GM23338 (cell line): ENCODE results near the gene SAMD8. TPM values are rescaled to one million over a fixed set of nuclear protein-coding genes. Genes with fewer than 3 reads are reported as not detected.

ENCODE experiments used
- ATAC-seq: fragments of 200-7000 bp; cut with Tn5 transposase; 3 replicates; pipeline ENCODE4 v1.9.1; 2020
- DNase-seq: peaks from one replicate; pipeline ENCODE4 v3.0.0-alpha.2; 2015; ENCODE audit warnings: low spot score
- H2AFZ ChIP-seq: fragments of 200-600 bp; sonication (generic); 2 replicates; pipeline ENCODE4 v1.8.0; 2016; ENCODE audit warnings: antibody characterized with exemption, mild to moderate bottlenecking, moderate library complexity
- H3F3A ChIP-seq: fragments of 200-600 bp; sonication (generic); replicated peaks from 2 replicates; pipeline ENCODE4 v1.8.0; 2017; ENCODE audit warnings: antibody characterized with exemption, mixed run types, low read depth
- H3K27ac ChIP-seq: fragments of 200-600 bp; sonication (generic); 2 replicates; pipeline ENCODE4 v1.6.1; 2016; ENCODE audit warnings: low read depth
- H3K27me3 ChIP-seq: fragments of 200-600 bp; sonication (generic); 2 replicates; pipeline ENCODE4 v1.8.0; 2016; ENCODE audit warnings: mild to moderate bottlenecking, mixed run types, moderate library complexity; ENCODE audit not compliant: insufficient read depth
- H3K36me3 ChIP-seq: fragments of 200-600 bp; sonication (generic); 2 replicates; pipeline ENCODE4 v1.8.0; 2016; ENCODE audit warnings: mild to moderate bottlenecking; ENCODE audit not compliant: insufficient read depth
- H3K4me1 ChIP-seq: fragments of 200-600 bp; sonication (generic); 2 replicates; pipeline ENCODE4 v1.8.0; 2016; ENCODE audit warnings: mild to moderate bottlenecking, moderate library complexity; ENCODE audit not compliant: insufficient read depth
- H3K4me2 ChIP-seq: fragments of 200-600 bp; sonication (generic); 2 replicates; pipeline ENCODE4 v1.7.1; 2017; ENCODE audit warnings: mixed run types
- H3K4me3 ChIP-seq: fragments of 200-600 bp; sonication (generic); 2 replicates; pipeline ENCODE4 v1.6.1; 2016; ENCODE audit warnings: mixed run types
- H3K79me2 ChIP-seq: fragments of 200-600 bp; sonication (generic); replicated peaks from 2 replicates; pipeline ENCODE4 v1.8.0; 2017; ENCODE audit warnings: mild to moderate bottlenecking; ENCODE audit not compliant: insufficient read depth
- H3K9me2 ChIP-seq: fragments of 200-600 bp; sonication (generic); 2 replicates; pipeline ENCODE4 v1.8.0; 2017; ENCODE audit not compliant: insufficient read depth
- H4K20me1 ChIP-seq: fragments of 200-600 bp; sonication (generic); replicated peaks from 2 replicates; pipeline ENCODE4 v1.8.0; 2017; ENCODE audit warnings: mild to moderate bottlenecking; ENCODE audit not compliant: insufficient read depth
- H3K27ac Mint-ChIP-seq: 2 replicates; pipeline ENCODE4 v1.8.0; 2020; ENCODE audit warnings: inconsistent platforms, mild to moderate bottlenecking, moderate library complexity, mixed read lengths
- H3K27me3 Mint-ChIP-seq: 3 replicates; pipeline ENCODE4 v1.8.0; 2022; ENCODE audit warnings: low read depth, mild to moderate bottlenecking, moderate library complexity, mixed read lengths, inconsistent platforms; ENCODE audit not compliant: insufficient read depth, poor library complexity
- H3K36me3 Mint-ChIP-seq: 3 replicates; pipeline ENCODE4 v1.8.0; 2021; ENCODE audit warnings: low read depth, mild to moderate bottlenecking, inconsistent platforms, moderate library complexity, mixed read lengths
- H3K4me1 Mint-ChIP-seq: 3 replicates; pipeline ENCODE4 v1.8.0; 2020; ENCODE audit warnings: mild to moderate bottlenecking, inconsistent platforms, mixed read lengths
- H3K4me3 Mint-ChIP-seq: 3 replicates; pipeline ENCODE4 v1.8.0; 2021; ENCODE audit warnings: moderate library complexity, mild to moderate bottlenecking, inconsistent platforms, mixed read lengths
- H3K9me3 Mint-ChIP-seq: 3 replicates; pipeline ENCODE4 v1.8.0; 2020; ENCODE audit warnings: moderate library complexity, mild to moderate bottlenecking, inconsistent platforms, mixed read lengths
- CREB1 ChIP-seq: fragments of 250-450 bp; sonication (Bioruptor Pico); IDR thresholded peaks from 2 replicates; pipeline ENCODE4 v1.5.0; 2020; ENCODE audit warnings: low read depth, mild to moderate bottlenecking, moderate library complexity
- EZH2 ChIP-seq: fragments of 200-600 bp; sonication (generic); IDR thresholded peaks from one replicate; pipeline ENCODE4 v1.8.0; 2017; ENCODE audit warnings: antibody characterized with exemption, mild to moderate bottlenecking, low read depth; ENCODE audit not compliant: unreplicated experiment
- EZH2phosphoT487 ChIP-seq: fragments of 200-600 bp; sonication (generic); IDR thresholded peaks from one replicate; pipeline ENCODE4 v1.8.1; 2018; ENCODE audit warnings: antibody characterized with exemption; ENCODE audit not compliant: unreplicated experiment
- JUNB ChIP-seq: IDR thresholded peaks from one replicate; pipeline ENCODE4 v1.6.1; 2016; ENCODE audit warnings: antibody characterized with exemption; ENCODE audit not compliant: unreplicated experiment
- NANOG ChIP-seq: IDR thresholded peaks from 2 replicates; pipeline ENCODE4 v1.6.1; 2016; ENCODE audit warnings: antibody characterized with exemption, borderline replicate concordance
- POLR2AphosphoS5 ChIP-seq: IDR thresholded peaks from 2 replicates; pipeline ENCODE4 v1.6.1; 2016; ENCODE audit warnings: antibody characterized with exemption, low read depth
- STAT1 ChIP-seq: IDR thresholded peaks from one replicate; pipeline ENCODE4 v1.6.1; 2016; ENCODE audit warnings: antibody characterized with exemption; ENCODE audit not compliant: unreplicated experiment
- ZNF114 ChIP-seq: fragments of 250-450 bp; sonication (Bioruptor Pico); IDR thresholded peaks from 2 replicates; pipeline ENCODE4 v1.5.0; 2020; ENCODE audit warnings: mild to moderate bottlenecking, moderate library complexity
- ZNF331 ChIP-seq: fragments of 250-450 bp; sonication (Bioruptor Pico); IDR thresholded peaks from 2 replicates; pipeline ENCODE4 v1.5.0; 2020; ENCODE audit warnings: low read depth, mild to moderate bottlenecking, moderate library complexity
- polyA plus RNA-seq: library from polyadenylated mRNA; unstranded; fragments of >200 nt; fragmentation: Nextera tagmentation; extraction: Ambion mirVana; gene quantifications from 2 replicates; pipeline ENCODE4 v1.2.1, GENCODE V29; 2016
- total RNA-seq: library from RNA; depleted of rRNA; stranded (reverse); fragments of >200 nt; shearing (Covaris generic); gene quantifications from 2 replicates; pipeline ENCODE4 v1.2.3, GENCODE V29; 2014
- TF ChIP-seq, protein P1 (sequence below): IDR thresholded peaks from one replicate; pipeline ENCODE4 v1.6.1; 2018; ENCODE audit warnings: antibody characterized with exemption; ENCODE audit not compliant: unreplicated experiment
- TF ChIP-seq, protein P2 (sequence below): fragments of 250-450 bp; sonication (Bioruptor Pico); IDR thresholded peaks from 2 replicates; pipeline ENCODE4 v1.5.0; 2020; ENCODE audit warnings: mild to moderate bottlenecking, moderate library complexity
- TF ChIP-seq, protein P3 (sequence below), 2 experiments: fragments of 200-600 bp in 1 of 2; sonication (generic) in 1 of 2; conservative IDR thresholded peaks; 2 replicates each; pipeline versions ENCODE4 v1.5.1 to v1.6.1; 2016 to 2017; ENCODE audit warnings: antibody characterized with exemption in 2 of 2, low read depth in 2 of 2, mild to moderate bottlenecking in 2 of 2, moderate library complexity in 1 of 2
- TF ChIP-seq, protein P4 (sequence below): IDR thresholded peaks from 2 replicates; pipeline ENCODE4 v1.6.1; 2016; ENCODE audit warnings: antibody characterized with exemption

Gene SAMD8
- total and polyA plus RNA-seq, 2 experiments from 2014 or later: 7.8 to 28.4 TPM

DNA sequence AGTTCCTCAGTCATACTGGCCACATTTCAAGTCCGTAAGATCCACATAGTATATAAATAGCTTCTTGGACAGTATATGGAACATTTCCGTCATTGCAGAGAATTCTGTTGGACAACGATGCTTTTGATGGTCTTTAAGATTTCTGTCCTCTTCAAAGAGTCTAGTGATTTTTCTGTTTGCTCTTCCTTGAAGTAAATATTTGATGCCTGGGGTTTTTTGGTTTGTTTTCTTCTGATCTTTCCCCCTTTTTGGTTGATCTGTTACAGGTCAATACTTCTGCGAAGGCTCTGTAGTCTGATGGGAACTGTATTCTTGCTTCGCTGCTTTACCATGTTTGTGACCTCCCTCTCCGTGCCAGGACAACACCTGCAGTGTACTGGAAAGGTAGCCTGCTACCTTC, 56.8 kb downstream of the SAMD8 start:
- peak overlapping the region; percentile 32; the same call in 1 of the 2 replicates for H3K27ac ChIP-seq
- no peaks in the 10 kb centered on the region for H3K79me2 ChIP-seq
- Mint-ChIP-seq H3K36me3 (peaks cover 7% of the 10 kb centered on the region; the same call in 2 of the 3 replicates), H3K4me1 (0 out of 3 replicates have a peak, but pooled peaks cover 2% of the 10 kb centered on the region), H3K27me3 (no peaks in the 10 kb centered on the region), H3K4me3 (no peak overlapping the region), H3K9me3 (no peaks in the 10 kb centered on the region), H3K27ac (no peak overlapping the region)
- no peak overlapping the region for H3K4me2 ChIP-seq
- ATAC-seq (no peak), DNase-seq (no peak)
- no peak overlapping the region for H3K4me3 ChIP-seq
- H3K4me1 ChIP-seq: no peaks in the 10 kb centered on the region; the same call in 1 of the 2 replicates
- no peaks in the 10 kb centered on the region for H3F3A ChIP-seq
- H3K9me2 ChIP-seq: no peaks in the 10 kb centered on the region
- TF ChIP-seq, protein P1, sequence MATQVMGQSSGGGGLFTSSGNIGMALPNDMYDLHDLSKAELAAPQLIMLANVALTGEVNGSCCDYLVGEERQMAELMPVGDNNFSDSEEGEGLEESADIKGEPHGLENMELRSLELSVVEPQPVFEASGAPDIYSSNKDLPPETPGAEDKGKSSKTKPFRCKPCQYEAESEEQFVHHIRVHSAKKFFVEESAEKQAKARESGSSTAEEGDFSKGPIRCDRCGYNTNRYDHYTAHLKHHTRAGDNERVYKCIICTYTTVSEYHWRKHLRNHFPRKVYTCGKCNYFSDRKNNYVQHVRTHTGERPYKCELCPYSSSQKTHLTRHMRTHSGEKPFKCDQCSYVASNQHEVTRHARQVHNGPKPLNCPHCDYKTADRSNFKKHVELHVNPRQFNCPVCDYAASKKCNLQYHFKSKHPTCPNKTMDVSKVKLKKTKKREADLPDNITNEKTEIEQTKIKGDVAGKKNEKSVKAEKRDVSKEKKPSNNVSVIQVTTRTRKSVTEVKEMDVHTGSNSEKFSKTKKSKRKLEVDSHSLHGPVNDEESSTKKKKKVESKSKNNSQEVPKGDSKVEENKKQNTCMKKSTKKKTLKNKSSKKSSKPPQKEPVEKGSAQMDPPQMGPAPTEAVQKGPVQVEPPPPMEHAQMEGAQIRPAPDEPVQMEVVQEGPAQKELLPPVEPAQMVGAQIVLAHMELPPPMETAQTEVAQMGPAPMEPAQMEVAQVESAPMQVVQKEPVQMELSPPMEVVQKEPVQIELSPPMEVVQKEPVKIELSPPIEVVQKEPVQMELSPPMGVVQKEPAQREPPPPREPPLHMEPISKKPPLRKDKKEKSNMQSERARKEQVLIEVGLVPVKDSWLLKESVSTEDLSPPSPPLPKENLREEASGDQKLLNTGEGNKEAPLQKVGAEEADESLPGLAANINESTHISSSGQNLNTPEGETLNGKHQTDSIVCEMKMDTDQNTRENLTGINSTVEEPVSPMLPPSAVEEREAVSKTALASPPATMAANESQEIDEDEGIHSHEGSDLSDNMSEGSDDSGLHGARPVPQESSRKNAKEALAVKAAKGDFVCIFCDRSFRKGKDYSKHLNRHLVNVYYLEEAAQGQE: no peak
- TF ChIP-seq POLR2AphosphoS5 (no peak), JUNB (no peak), ZNF114 (CRISPR knock-in tag) (no peak), ZNF331 (CRISPR knock-in tag) (no peak), NANOG (no peak), STAT1 (no peak), EZH2 (no peak), EZH2phosphoT487 (no peak), CREB1 (CRISPR knock-in tag) (no peak)
- TF ChIP-seq, protein P2, sequence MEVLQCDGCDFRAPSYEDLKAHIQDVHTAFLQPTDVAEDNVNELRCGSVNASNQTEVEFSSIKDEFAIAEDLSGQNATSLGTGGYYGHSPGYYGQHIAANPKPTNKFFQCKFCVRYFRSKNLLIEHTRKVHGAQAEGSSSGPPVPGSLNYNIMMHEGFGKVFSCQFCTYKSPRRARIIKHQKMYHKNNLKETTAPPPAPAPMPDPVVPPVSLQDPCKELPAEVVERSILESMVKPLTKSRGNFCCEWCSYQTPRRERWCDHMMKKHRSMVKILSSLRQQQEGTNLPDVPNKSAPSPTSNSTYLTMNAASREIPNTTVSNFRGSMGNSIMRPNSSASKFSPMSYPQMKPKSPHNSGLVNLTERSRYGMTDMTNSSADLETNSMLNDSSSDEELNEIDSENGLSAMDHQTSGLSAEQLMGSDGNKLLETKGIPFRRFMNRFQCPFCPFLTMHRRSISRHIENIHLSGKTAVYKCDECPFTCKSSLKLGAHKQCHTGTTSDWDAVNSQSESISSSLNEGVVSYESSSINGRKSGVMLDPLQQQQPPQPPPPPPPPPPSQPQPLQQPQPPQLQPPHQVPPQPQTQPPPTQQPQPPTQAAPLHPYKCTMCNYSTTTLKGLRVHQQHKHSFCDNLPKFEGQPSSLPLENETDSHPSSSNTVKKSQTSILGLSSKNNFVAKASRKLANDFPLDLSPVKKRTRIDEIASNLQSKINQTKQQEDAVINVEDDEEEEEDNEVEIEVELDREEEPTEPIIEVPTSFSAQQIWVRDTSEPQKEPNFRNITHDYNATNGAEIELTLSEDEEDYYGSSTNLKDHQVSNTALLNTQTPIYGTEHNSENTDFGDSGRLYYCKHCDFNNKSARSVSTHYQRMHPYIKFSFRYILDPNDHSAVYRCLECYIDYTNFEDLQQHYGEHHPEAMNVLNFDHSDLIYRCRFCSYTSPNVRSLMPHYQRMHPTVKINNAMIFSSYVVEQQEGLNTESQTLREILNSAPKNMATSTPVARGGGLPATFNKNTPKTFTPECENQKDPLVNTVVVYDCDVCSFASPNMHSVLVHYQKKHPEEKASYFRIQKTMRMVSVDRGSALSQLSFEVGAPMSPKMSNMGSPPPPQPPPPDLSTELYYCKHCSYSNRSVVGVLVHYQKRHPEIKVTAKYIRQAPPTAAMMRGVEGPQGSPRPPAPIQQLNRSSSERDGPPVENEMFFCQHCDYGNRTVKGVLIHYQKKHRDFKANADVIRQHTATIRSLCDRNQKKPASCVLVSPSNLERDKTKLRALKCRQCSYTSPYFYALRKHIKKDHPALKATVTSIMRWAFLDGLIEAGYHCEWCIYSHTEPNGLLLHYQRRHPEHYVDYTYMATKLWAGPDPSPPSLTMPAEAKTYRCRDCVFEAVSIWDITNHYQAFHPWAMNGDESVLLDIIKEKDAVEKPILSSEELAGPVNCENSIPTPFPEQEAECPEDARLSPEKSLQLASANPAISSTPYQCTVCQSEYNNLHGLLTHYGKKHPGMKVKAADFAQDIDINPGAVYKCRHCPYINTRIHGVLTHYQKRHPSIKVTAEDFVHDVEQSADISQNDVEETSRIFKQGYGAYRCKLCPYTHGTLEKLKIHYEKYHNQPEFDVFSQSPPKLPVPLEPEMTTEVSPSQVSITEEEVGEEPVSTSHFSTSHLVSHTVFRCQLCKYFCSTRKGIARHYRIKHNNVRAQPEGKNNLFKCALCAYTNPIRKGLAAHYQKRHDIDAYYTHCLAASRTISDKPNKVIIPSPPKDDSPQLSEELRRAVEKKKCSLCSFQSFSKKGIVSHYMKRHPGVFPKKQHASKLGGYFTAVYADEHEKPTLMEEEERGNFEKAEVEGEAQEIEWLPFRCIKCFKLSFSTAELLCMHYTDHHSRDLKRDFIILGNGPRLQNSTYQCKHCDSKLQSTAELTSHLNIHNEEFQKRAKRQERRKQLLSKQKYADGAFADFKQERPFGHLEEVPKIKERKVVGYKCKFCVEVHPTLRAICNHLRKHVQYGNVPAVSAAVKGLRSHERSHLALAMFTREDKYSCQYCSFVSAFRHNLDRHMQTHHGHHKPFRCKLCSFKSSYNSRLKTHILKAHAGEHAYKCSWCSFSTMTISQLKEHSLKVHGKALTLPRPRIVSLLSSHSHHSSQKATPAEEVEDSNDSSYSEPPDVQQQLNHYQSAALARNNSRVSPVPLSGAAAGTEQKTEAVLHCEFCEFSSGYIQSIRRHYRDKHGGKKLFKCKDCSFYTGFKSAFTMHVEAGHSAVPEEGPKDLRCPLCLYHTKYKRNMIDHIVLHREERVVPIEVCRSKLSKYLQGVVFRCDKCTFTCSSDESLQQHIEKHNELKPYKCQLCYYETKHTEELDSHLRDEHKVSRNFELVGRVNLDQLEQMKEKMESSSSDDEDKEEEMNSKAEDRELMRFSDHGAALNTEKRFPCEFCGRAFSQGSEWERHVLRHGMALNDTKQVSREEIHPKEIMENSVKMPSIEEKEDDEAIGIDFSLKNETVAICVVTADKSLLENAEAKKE (CRISPR knock-in tag): no peak
- TF ChIP-seq, protein P3, sequence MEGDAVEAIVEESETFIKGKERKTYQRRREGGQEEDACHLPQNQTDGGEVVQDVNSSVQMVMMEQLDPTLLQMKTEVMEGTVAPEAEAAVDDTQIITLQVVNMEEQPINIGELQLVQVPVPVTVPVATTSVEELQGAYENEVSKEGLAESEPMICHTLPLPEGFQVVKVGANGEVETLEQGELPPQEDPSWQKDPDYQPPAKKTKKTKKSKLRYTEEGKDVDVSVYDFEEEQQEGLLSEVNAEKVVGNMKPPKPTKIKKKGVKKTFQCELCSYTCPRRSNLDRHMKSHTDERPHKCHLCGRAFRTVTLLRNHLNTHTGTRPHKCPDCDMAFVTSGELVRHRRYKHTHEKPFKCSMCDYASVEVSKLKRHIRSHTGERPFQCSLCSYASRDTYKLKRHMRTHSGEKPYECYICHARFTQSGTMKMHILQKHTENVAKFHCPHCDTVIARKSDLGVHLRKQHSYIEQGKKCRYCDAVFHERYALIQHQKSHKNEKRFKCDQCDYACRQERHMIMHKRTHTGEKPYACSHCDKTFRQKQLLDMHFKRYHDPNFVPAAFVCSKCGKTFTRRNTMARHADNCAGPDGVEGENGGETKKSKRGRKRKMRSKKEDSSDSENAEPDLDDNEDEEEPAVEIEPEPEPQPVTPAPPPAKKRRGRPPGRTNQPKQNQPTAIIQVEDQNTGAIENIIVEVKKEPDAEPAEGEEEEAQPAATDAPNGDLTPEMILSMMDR (conservative IDR thresholded peaks at IDR 0.05; ENCODE audit: low read depth in 2 of 2): no peak
- TF ChIP-seq, protein P4, sequence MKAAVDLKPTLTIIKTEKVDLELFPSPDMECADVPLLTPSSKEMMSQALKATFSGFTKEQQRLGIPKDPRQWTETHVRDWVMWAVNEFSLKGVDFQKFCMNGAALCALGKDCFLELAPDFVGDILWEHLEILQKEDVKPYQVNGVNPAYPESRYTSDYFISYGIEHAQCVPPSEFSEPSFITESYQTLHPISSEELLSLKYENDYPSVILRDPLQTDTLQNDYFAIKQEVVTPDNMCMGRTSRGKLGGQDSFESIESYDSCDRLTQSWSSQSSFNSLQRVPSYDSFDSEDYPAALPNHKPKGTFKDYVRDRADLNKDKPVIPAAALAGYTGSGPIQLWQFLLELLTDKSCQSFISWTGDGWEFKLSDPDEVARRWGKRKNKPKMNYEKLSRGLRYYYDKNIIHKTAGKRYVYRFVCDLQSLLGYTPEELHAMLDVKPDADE: no peak
- no peaks in the 10 kb centered on the region for H3K27me3 ChIP-seq
- no peak overlapping the region for H2AFZ ChIP-seq
- H4K20me1 ChIP-seq: peaks cover 7% of the 10 kb centered on the region
- H3K36me3 ChIP-seq: no peaks in the 10 kb centered on the region
